Breast epithelium (tissue), 4 donors: ENCODE data around the gene FOXS1. TPM values are rescaled to one million over a fixed set of nuclear protein-coding genes. Genes with fewer than 3 reads are reported as not detected.

ENCODE experiments used
- DNase-seq, 2 donors: peaks; one replicate each; pipeline ENCODE4 v3.0.0-alpha.2; 2019; ENCODE audit warnings: low spot score in 2 of 2
- H3K27ac ChIP-seq, 2 donors: fragments of 200-600 bp; sonication (generic) in 1 of 2; one replicate each; pipeline ENCODE4 v1.5.1; 2016 to 2019; ENCODE audit warnings: mild to moderate bottlenecking in 1 of 2
- H3K27me3 ChIP-seq, 2 donors: fragments of 200-600 bp; sonication (generic) in 1 of 2; one replicate each; pipeline versions ENCODE4 v1.5.1 to v1.6.0; 2017 to 2019; ENCODE audit warnings: control low read depth in 1 of 2, mild to moderate bottlenecking in 1 of 2
- H3K36me3 ChIP-seq: fragments of 200-600 bp; one replicate; pipeline ENCODE4 v1.5.1; 2019
- H3K4me1 ChIP-seq, 2 donors: fragments of 200-600 bp; sonication (generic); one replicate each; pipeline ENCODE4 v1.5.1; 2016 to 2019; ENCODE audit warnings: control low read depth in 1 of 2
- H3K4me3 ChIP-seq, 3 donors: fragments of 200-600 bp; sonication (generic); 1 replicate in 2 of 3; 2 replicates in 1 of 3; pipeline ENCODE4 v1.5.1; 2016 to 2019; ENCODE audit warnings: mild to moderate bottlenecking in 3 of 3, moderate library complexity in 2 of 3
- H3K9me3 ChIP-seq, 2 donors: fragments of 200-600 bp; sonication (generic) in 1 of 2; one replicate each; pipeline ENCODE4 v1.5.1; 2016 to 2019; ENCODE audit warnings: control low read depth in 1 of 2
- POLR2A ChIP-seq: fragments of 450-650 bp; IDR thresholded peaks from one replicate; pipeline ENCODE4 v1.6.1; 2016; ENCODE audit warnings: antibody characterized with exemption, mild to moderate bottlenecking, moderate library complexity
- POLR2AphosphoS5 ChIP-seq, 3 donors: sonication (generic); formaldehyde crosslinking; IDR thresholded peaks; one replicate each; pipeline ENCODE4 v1.6.1; 2017; ENCODE audit warnings: antibody characterized with exemption in 3 of 3
- intact Hi-C: fragments of 100-400 bp; cut with DNase I; formaldehyde crosslinking; loops from one replicate; pipeline ENCODE4 v1.15.1; 2023; ENCODE audit warnings: low total_unique reads
- total RNA-seq, 3 donors: library from RNA; depleted of rRNA; stranded (reverse); fragments of >200 nt; gene quantifications; one replicate each; pipeline ENCODE4 v1.1.0, GENCODE V29; 2016
- TF ChIP-seq, protein P1 (sequence below), 3 donors: fragments of 450-650 bp; IDR thresholded peaks; one replicate each; pipeline ENCODE4 v1.5.1; 2016 to 2017; ENCODE audit warnings: antibody characterized with exemption in 3 of 3, mild to moderate bottlenecking in 3 of 3, moderate library complexity in 3 of 3

FOXS1 gene
- total RNA-seq, 3 donors from 2014 or later, result 0.44 to 0.98 TPM; not detected in 1

DNA sequence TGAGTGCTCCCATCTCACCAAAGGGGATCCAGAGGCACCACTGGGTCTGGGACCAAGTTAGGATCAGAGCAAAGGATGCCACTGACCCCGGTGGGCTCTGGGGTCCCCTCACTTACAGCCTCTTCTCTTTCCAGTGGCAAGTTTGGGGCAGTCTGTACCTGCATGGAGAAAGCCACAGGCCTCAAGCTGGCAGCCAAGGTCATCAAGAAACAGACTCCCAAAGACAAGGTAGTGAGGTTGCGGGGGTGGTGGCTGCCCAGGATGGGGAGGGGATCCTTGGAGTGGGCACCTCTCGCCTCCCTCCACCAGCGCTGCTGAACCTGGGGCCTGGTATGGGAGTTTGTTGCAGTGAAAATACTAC is 21.3 kb downstream of the FOXS1 start:
- no peaks in the 10 kb centered on the region for H3K4me1 ChIP-seq
- H3K36me3 ChIP-seq, result no peaks in the 10 kb centered on the region
- intact Hi-C loops, result loop anchor here (10.0 kb wide), 1 partner anchor 131 kb away; the partner anchor contains the start of gene PDRG1
- H3K27ac ChIP-seq, result no peak overlapping the region
- TF ChIP-seq, protein P1, sequence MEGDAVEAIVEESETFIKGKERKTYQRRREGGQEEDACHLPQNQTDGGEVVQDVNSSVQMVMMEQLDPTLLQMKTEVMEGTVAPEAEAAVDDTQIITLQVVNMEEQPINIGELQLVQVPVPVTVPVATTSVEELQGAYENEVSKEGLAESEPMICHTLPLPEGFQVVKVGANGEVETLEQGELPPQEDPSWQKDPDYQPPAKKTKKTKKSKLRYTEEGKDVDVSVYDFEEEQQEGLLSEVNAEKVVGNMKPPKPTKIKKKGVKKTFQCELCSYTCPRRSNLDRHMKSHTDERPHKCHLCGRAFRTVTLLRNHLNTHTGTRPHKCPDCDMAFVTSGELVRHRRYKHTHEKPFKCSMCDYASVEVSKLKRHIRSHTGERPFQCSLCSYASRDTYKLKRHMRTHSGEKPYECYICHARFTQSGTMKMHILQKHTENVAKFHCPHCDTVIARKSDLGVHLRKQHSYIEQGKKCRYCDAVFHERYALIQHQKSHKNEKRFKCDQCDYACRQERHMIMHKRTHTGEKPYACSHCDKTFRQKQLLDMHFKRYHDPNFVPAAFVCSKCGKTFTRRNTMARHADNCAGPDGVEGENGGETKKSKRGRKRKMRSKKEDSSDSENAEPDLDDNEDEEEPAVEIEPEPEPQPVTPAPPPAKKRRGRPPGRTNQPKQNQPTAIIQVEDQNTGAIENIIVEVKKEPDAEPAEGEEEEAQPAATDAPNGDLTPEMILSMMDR (IDR thresholded peaks at IDR 0.05), result no peak
- TF ChIP-seq POLR2AphosphoS5 (IDR thresholded peaks at IDR 0.05) (no peak), POLR2A (no peak)
- no peak for DNase-seq
- H3K9me3 ChIP-seq, result no peaks in the 10 kb centered on the region
- no peak overlapping the region for H3K4me3 ChIP-seq
- H3K27me3 ChIP-seq, result no peaks in the 10 kb centered on the region

DNA sequence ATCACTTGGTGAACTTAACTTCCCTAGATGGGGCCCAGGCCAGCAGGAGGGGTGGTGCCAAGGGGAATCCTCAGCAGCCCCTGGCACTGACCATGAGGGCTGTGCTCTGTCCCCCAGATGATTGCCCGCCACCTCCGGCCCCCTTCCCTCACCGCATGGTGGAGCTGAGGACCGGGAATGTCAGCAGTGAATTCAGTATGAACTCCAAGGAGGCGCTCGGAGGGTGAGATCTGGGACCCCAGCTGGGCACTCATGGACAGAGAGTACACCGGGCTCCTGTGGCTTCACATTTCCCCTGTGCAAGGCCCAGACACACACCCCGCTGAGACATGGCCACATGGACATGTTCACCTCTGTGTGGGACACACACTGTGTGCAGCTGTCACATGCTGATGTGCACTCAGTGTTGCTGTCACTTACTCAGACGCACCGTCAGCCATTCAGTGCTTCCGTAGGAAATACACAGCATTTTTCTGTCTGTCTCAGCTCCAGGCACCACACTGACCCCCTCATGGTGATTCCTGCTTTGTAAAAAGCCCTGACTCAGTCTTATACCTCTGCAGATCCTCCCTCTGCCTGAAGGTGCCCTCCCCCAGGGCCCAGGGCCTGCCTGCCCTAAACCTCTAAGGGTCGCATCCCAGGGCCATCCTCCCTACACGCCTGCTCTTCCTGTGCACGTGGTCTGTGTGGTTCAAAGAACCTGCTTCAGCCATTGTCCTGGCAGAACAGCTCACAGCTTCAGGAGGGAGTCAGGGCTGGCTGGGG is 21.9 kb downstream of the FOXS1 start:
- intact Hi-C loops, result loop anchor here (10.0 kb wide), 1 partner anchor 131 kb away; the partner anchor contains the start of gene PDRG1
- DNase-seq, result no peak
- Histone ChIP-seq H3K27ac (no peak overlapping the region), H3K4me1 (no peaks in the 10 kb centered on the region), H3K27me3 (no peaks in the 10 kb centered on the region), H3K4me3 (no peak overlapping the region), H3K9me3 (no peaks in the 10 kb centered on the region), H3K36me3 (no peaks in the 10 kb centered on the region)
- TF ChIP-seq, protein P1 (IDR thresholded peaks at IDR 0.05), result no peak
- TF ChIP-seq POLR2AphosphoS5 (IDR thresholded peaks at IDR 0.05), result no peak
- TF ChIP-seq POLR2A, result no peak

DNA sequence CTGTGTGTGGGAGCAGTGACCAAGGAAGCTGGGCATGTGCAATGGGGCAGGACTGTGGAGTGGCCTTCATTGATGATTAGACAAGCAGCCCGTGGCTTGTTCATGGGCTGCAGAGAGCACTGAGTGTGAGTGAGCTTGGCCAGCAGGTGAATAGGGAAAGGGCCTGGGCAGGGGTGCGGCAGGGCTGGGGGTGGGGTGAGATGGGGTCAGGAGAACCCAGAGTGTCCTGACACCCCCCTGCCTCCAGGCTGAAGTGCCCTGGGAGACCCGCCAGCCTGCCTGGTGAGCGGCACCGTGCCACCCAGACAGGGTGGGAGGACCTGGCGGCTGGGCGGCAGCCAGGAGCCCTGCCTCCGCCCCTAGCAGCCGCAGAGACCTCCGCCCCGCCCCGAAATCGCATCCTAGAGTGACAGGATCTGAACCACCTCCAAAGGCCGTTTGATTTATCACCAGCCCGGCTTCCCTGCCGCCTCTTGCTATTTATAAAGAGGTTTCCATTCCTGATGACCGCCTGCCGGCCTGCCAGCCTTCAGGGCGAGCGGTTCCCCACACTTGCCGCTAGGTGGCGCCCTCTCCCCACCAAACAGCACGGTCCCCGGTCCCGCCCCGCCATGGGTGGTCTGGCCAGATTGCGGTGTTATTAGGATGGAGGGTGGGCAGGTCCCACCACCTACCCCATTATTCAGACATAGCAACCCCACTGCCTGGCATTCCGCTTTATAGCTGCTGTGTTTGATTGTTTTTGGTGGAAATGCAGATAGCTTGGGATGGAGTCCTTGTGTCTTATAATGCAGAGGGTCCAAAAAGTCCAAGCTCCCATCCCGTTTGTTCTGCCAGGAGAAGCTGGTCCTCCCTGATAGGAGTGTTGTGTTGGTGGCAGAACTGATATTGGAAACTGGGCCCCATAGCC is 22.7 kb downstream of the FOXS1 start:
- Histone ChIP-seq H3K36me3 (no peaks in the 10 kb centered on the region), H3K9me3 (no peaks in the 10 kb centered on the region), H3K4me1 (no peaks in the 10 kb centered on the region), H3K27me3 (no peaks in the 10 kb centered on the region), H3K4me3 (peak overlapping the region in 2 of 3 donors; percentile 15 to 40), H3K27ac (no peak overlapping the region)
- peak in 2 of 3 donors; percentile 12 to 45 for TF ChIP-seq POLR2AphosphoS5 (IDR thresholded peaks at IDR 0.05)
- TF ChIP-seq, protein P1 (IDR thresholded peaks at IDR 0.05), result peak; percentile 93 to 98 (median 97)
- no peak for TF ChIP-seq POLR2A
- intact Hi-C loops, result loop anchor here (10.0 kb wide), 1 partner anchor 132 kb away; the partner anchor contains the start of gene PDRG1
- peak; percentile 50 to 80 for DNase-seq

DNA sequence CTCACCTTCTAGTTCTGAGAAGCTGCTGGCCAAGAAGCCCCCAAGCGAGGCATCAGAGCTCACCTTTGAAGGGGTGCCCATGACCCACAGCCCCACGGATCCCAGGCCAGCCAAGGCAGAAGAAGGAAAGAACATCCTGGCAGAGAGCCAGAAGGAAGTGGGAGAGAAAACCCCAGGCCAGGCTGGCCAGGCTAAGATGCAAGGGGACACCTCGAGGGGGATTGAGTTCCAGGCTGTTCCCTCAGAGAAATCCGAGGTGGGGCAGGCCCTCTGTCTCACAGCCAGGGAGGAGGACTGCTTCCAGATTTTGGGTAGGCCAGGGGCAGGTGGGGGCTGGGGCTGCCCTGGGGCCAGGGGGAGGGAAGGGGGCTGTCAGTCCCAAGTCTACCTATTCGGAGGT is 24.0 kb downstream of the FOXS1 start:
- no peaks in the 10 kb centered on the region for H3K36me3 ChIP-seq
- no peak overlapping the region for H3K27ac ChIP-seq
- H3K4me3 ChIP-seq, result no peak overlapping the region
- H3K9me3 ChIP-seq, result no peaks in the 10 kb centered on the region
- no peak for TF ChIP-seq POLR2A
- no peaks in the 10 kb centered on the region for H3K4me1 ChIP-seq
- H3K27me3 ChIP-seq, result no peaks in the 10 kb centered on the region
- intact Hi-C loops, result loop anchor here (10.0 kb wide), 1 partner anchor 133 kb away; the partner anchor contains the start of gene PDRG1
- no peak for DNase-seq

DNA sequence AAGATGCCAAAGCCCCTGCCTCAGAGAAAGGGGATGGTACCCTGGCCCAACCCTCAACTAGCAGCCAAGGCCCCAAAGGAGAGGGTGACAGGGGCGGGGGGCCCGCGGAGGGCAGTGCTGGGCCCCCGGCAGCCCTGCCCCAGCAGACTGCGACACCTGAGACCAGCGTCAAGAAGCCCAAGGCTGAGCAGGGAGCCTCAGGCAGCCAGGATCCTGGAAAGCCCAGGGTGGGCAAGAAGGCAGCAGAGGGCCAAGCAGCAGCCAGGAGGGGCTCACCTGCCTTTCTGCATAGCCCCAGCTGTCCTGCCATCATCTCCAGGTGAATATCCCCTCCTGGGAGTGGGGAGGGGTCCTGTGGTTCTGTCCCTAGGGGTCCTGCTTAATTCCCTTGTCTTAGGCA is 25.2 kb downstream of the FOXS1 start:
- DNase-seq, result no peak
- Histone ChIP-seq H3K27ac (no peak overlapping the region), H3K4me3 (no peak overlapping the region), H3K4me1 (no peaks in the 10 kb centered on the region), H3K27me3 (no peaks in the 10 kb centered on the region), H3K9me3 (no peaks in the 10 kb centered on the region), H3K36me3 (no peaks in the 10 kb centered on the region)
- TF ChIP-seq POLR2AphosphoS5 (IDR thresholded peaks at IDR 0.05) (no peak), POLR2A (no peak)
- TF ChIP-seq, protein P1 (IDR thresholded peaks at IDR 0.05), result no peak
- intact Hi-C loops, result loop anchor here (10.0 kb wide), 1 partner anchor 135 kb away; the partner anchor contains the start of gene PDRG1
